ENCODE measurements around the gene NTM.

Gene NTM

GRCh38 chr11:132187386-132187785, 817.0 kb downstream of the NTM start:
- no peak for DNase-seq (ENCODE audit: low read depth)
- H3K4me3 ChIP-seq (ENCODE audit: low read depth, low read length), result no peak overlapping the region
- TF ChIP-seq CTCF (IDR thresholded peaks at IDR 0.05; ENCODE audit: control insufficient read depth, extremely low read depth, insufficient read depth), result no peak

DNA sequence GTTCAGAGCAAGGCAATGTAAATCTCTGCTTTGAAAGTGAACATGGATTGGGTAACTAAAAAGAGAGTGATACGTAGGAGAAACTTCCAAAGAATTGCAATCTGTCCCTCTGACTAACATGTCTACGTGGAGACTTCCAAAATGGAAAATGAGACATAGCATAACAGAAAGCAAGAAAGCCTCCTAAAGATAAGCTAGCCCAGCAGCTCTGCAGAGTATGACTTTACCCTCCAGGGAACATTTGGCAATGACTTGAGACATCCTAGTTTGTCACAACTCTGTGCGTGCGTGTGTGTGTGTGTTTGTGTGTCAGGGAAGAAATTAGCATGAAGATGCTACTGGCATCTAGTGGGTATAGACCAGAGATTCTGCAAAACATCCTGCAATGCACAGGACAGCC, 817.4 kb downstream of the NTM start:
- no peak for DNase-seq (ENCODE audit: low read depth)
- TF ChIP-seq CTCF (IDR thresholded peaks at IDR 0.05; ENCODE audit: control insufficient read depth, extremely low read depth, insufficient read depth), result no peak
- H3K4me3 ChIP-seq (ENCODE audit: low read depth, low read length), result no peak overlapping the region

DNA sequence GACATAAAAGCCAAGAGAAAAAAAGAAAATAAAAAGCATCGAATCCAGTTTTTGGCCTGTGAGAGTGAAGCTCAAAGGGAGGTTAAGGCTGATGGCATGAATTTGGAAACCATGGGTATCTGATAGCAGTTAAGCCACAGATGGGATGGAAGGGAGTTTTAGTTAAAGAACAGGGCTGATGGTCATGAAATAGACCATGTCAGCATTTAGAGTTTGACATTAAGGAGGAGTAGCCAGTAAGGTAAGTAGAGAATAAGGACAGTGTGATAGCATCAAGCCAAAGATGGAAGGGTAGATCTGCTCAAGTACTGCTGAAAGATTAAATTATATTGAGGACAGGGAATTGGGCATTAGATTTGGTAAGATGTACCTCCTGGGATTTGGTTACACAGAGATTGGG, 826.5 kb downstream of the NTM start:
- DNase-seq (ENCODE audit: low read depth), result no peak
- H3K4me3 ChIP-seq (ENCODE audit: low read depth, low read length), result no peak overlapping the region
- TF ChIP-seq CTCF (IDR thresholded peaks at IDR 0.05; ENCODE audit: control insufficient read depth, extremely low read depth, insufficient read depth), result no peak

- TF ChIP-seq CTCF (IDR thresholded peaks at IDR 0.05; ENCODE audit: control insufficient read depth, extremely low read depth, insufficient read depth), result no peak
- DNase-seq (ENCODE audit: low read depth), result no peak
- no peak overlapping the region for H3K4me3 ChIP-seq (ENCODE audit: low read depth, low read length)
These were observed 830.0 kb downstream of the NTM start for GRCh38 chr11:132200353-132200936.

DNA sequence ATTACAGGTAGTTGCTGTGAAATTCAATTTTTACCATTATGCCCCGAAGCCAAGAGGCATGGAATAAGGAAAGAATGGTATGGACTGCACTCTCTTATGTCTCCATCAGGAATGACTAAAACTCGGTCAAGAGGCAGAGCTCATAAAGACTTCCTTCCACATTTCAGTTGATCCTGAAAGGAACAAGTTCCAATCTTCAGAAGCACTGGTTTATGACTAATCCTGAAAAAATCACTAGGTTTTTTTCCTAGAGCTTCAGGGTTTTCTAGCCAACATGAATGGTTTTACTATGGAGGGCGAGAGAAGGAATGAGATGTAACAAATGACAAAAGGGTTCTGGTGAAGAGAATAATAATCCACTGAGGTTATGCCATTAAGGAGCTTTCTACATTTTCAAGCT, 832.2 kb downstream of the NTM start:
- no peak for DNase-seq (ENCODE audit: low read depth)
- H3K4me3 ChIP-seq (ENCODE audit: low read depth, low read length), result no peak overlapping the region
- no peak for TF ChIP-seq CTCF (IDR thresholded peaks at IDR 0.05; ENCODE audit: control insufficient read depth, extremely low read depth, insufficient read depth)

DNA sequence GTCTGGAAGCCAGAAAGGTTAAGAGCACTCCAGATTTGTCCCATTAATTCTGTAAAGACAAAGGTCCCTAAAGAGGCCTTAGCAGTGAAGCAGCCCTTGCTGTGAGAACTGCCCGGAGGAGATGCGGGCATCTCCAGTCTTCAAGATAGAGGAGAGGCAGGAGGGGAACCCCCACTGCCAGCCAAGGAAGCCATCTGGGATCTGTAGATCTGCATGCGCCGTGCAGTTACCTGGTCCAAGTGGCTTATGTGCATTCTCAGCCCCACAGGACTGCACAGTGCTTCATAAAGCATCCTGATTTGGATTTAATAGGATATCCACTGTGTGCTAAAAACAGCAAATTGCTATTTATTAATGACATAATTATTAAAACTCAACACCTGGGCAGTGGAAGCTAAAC, 834.6 kb downstream of the NTM start:
- TF ChIP-seq CTCF (IDR thresholded peaks at IDR 0.05; ENCODE audit: control insufficient read depth, extremely low read depth, insufficient read depth), result no peak
- H3K4me3 ChIP-seq (ENCODE audit: low read depth, low read length), result no peak overlapping the region
- DNase-seq (ENCODE audit: low read depth), result no peak

- TF ChIP-seq CTCF (IDR thresholded peaks at IDR 0.05; ENCODE audit: control insufficient read depth, extremely low read depth, insufficient read depth), result no peak
- DNase-seq (ENCODE audit: low read depth), result no peak
- no peak overlapping the region for H3K4me3 ChIP-seq (ENCODE audit: low read depth, low read length)
These were observed 835.1 kb downstream of the NTM start for GRCh38 chr11:132205496-132205895.
